ENCODE measurements around the gene LTBP1.

- TF ChIP-seq CTCF (IDR thresholded peaks at IDR 0.05) = no peak
- no peak for TF ChIP-seq EP300 (IDR thresholded peaks at IDR 0.05)
- no peak for TF ChIP-seq POLR2A (IDR thresholded peaks at IDR 0.05)
Observed at GRCh38 chr2:33421820-33422219, 475.1 kb downstream of the LTBP1 start.

Measured in ovary (tissue), 3 donors.